LoVo (cell line): ENCODE data around the gene TCFL5.

Experiments used
- DNase-seq: peaks from one replicate; pipeline ENCODE4 v3.0.0-alpha.2; 2016; ENCODE audit warnings: low spot score

Gene TCFL5

GRCh38 chr20:62822788-62823651, 38.6 kb downstream of the TCFL5 start:
- no peak for DNase-seq

GRCh38 chr20:62822239-62822787, 39.3 kb downstream of the TCFL5 start:
- DNase-seq, result no peak

GRCh38 chr20:62821726-62822210, 39.9 kb downstream of the TCFL5 start:
- no peak for DNase-seq

- DNase-seq, result no peak
These were observed 40.5 kb downstream of the TCFL5 start for GRCh38 chr20:62820962-62821725.

GRCh38 chr20:62820208-62820961, 41.2 kb downstream of the TCFL5 start:
- DNase-seq, result no peak

- DNase-seq, result no peak
These were observed 42.0 kb downstream of the TCFL5 start for GRCh38 chr20:62819494-62820174.

- peak; percentile 27 for DNase-seq
These were observed 42.8 kb downstream of the TCFL5 start for GRCh38 chr20:62818592-62819493.

- no peak for DNase-seq
These were observed 43.5 kb downstream of the TCFL5 start for GRCh38 chr20:62817975-62818591.

GRCh38 chr20:62816884-62817873, 44.4 kb downstream of the TCFL5 start, which contains the start of gene COL9A3:
Gene COL9A3, plus strand, starts transcription at chr20:62817050. Its CDS starts 15 bp downstream, at chr20:62817065.
- no peak for DNase-seq

GRCh38 chr20:62816031-62816883, 45.4 kb downstream of the TCFL5 start:
- no peak for DNase-seq

- peak; percentile 59 for DNase-seq
These were observed 46.3 kb downstream of the TCFL5 start for GRCh38 chr20:62815066-62815991.

GRCh38 chr20:62814709-62815065, 46.9 kb downstream of the TCFL5 start:
- DNase-seq, result no peak

GRCh38 chr20:62814060-62814708, 47.4 kb downstream of the TCFL5 start:
- DNase-seq, result no peak

- DNase-seq, result no peak
These were observed 48.0 kb downstream of the TCFL5 start for GRCh38 chr20:62813588-62813987.

- DNase-seq, result no peak
These were observed 48.8 kb downstream of the TCFL5 start for GRCh38 chr20:62812907-62813200.
